Measurements from ENCODE around the gene UST.
A peak's percentile ranks its signal among the peaks of the same experiment; 100 is the strongest.

Gene UST

GRCh38 chr6:149109397-149110070, 362.7 kb downstream of the UST start:
- H3K27ac ChIP-seq, result no peak overlapping the region
- no peak overlapping the region for H3K4me3 ChIP-seq

GRCh38 chr6:149111556-149112115, 364.8 kb downstream of the UST start:
- Histone ChIP-seq H3K4me3 (no peak overlapping the region), H3K27ac (peak overlapping the region in 2 of 21 experiments; percentile 9 to 25)

- Histone ChIP-seq H3K4me3 (no peak overlapping the region), H3K27ac (peak overlapping the region in 1 of 21 experiments; percentile 25)
These were observed 366.1 kb downstream of the UST start for GRCh38 chr6:149112976-149113375.

GRCh38 chr6:149114167-149114566, 367.3 kb downstream of the UST start:
- Histone ChIP-seq H3K27ac (no peak overlapping the region), H3K4me3 (no peak overlapping the region)

GRCh38 chr6:149118737-149119653, 372.2 kb downstream of the UST start:
- no peak overlapping the region for H3K4me3 ChIP-seq
- H3K27ac ChIP-seq, result no peak overlapping the region

GRCh38 chr6:149122850-149123821, 376.3 kb downstream of the UST start:
- no peak overlapping the region for H3K4me3 ChIP-seq

GRCh38 chr6:149125309-149125708, 378.5 kb downstream of the UST start:
- no peak overlapping the region for H3K27ac ChIP-seq

More at GRCh38 chr6:149122850-149123821, 376.3 kb downstream of the UST start:
- H3K27ac ChIP-seq, result no peak overlapping the region

More at GRCh38 chr6:149125309-149125708, 378.5 kb downstream of the UST start:
- no peak overlapping the region for H3K4me3 ChIP-seq
